ENCODE results near the gene PIP5K1B.

GRCh38 chr9:68942790-68943189 lies 237.8 kb downstream of the PIP5K1B start:
- TF ChIP-seq CTCF (IDR thresholded peaks at IDR 0.05) (no peak), EZH2 (IDR thresholded peaks at IDR 0.05; ENCODE audit: borderline replicate concordance, insufficient read depth, low read depth, low read length, poor library complexity, severe bottlenecking) (no peak)

Measured in B cell (primary cell).